ENCODE data around the gene UGT1A4. TPM values are rescaled to one million over a fixed set of nuclear protein-coding genes. Genes with fewer than 3 reads are reported as not detected.

Gene UGT1A4
- total and polyA plus RNA-seq, 8 donors = 0.38 to 7.2 (median 1.2) TPM; not detected in 3

DNA sequence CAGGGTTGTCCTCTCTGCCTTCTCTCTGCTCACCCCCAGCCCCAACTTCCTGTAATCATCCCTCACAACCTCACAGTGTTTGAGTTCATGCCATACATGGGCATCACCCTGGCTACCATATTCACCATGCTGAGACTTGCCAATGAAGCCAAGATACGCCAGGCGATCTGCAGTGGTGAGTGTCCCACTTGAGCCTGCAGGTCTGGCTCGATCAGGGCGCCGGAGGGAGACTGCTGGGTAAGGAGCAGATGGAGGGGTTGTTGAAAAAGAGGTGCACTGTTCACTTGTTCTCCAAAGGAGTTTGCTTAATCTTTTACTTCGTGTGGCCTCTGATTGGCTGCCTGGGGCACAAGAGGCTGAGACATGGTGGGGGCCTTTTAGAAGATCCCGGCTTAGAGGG lies 74.2 kb downstream of the UGT1A4 start:
- TF ChIP-seq POLR2A (IDR thresholded peaks at IDR 0.05) (no peak), POLR2AphosphoS5 (IDR thresholded peaks at IDR 0.05) (no peak), CTCF (IDR thresholded peaks at IDR 0.05) (no peak), EP300 (IDR thresholded peaks at IDR 0.05) (no peak)
- no peaks in the 10 kb centered on the region for H3K36me3 ChIP-seq
- 86 to 95% (median 93%) methylated on average over 6 to 7 of the region's 7 CpGs for WGBS, 5 donors
- no peak overlapping the region for H3K4me3 ChIP-seq
- no peaks in the 10 kb centered on the region for H3K4me1 ChIP-seq
- H3K9me3 ChIP-seq = no peaks in the 10 kb centered on the region
- intact Hi-C loops (cut with DNase I; ENCODE audit: low total_unique reads) = no loop called here
- peak in 1 of 2 donors; percentile 8 for DNase-seq
- no peaks in the 10 kb centered on the region for H3K27me3 ChIP-seq
- no peak overlapping the region for H3K27ac ChIP-seq

GRCh38 chr2:233793465-233794127 lies 75.1 kb downstream of the UGT1A4 start:
- Histone ChIP-seq H3K27ac (no peak overlapping the region), H3K4me1 (no peaks in the 10 kb centered on the region), H3K9me3 (no peaks in the 10 kb centered on the region), H3K4me3 (no peak overlapping the region), H3K27me3 (no peaks in the 10 kb centered on the region), H3K36me3 (no peaks in the 10 kb centered on the region)
- peak in 1 of 2 donors; percentile 20 for DNase-seq
- intact Hi-C loops (cut with DNase I; ENCODE audit: low total_unique reads) = no loop called here
- TF ChIP-seq CTCF (IDR thresholded peaks at IDR 0.05) (no peak), POLR2AphosphoS5 (IDR thresholded peaks at IDR 0.05) (no peak), EP300 (IDR thresholded peaks at IDR 0.05) (no peak), POLR2A (IDR thresholded peaks at IDR 0.05) (no peak)
- 65 to 80% (median 71%) methylated on average over 10 to 18 of the region's 18 CpGs for WGBS, 5 donors

- no peaks in the 10 kb centered on the region for H3K4me1 ChIP-seq
- H3K27ac ChIP-seq = no peak overlapping the region
- peak; percentile 18 to 24 for DNase-seq
- intact Hi-C loops (cut with DNase I; ENCODE audit: low total_unique reads) = no loop called here
- WGBS, 5 donors = 72 to 79% (median 76%) methylated on average over 17 of the region's 17 CpGs
- no peaks in the 10 kb centered on the region for H3K36me3 ChIP-seq
- TF ChIP-seq POLR2A (IDR thresholded peaks at IDR 0.05) (no peak), CTCF (IDR thresholded peaks at IDR 0.05) (no peak), EP300 (IDR thresholded peaks at IDR 0.05) (no peak), POLR2AphosphoS5 (IDR thresholded peaks at IDR 0.05) (no peak)
- H3K27me3 ChIP-seq = peaks cover 0 to 2% (median 0%) of the 10 kb centered on the region in 3 donors
- H3K9me3 ChIP-seq = no peaks in the 10 kb centered on the region
- no peak overlapping the region for H3K4me3 ChIP-seq
Observed at GRCh38 chr2:233794128-233794658, 75.7 kb downstream of the UGT1A4 start.

- WGBS, 5 donors = 90 to 96% (median 93%) methylated on average over 8 to 13 of the region's 13 CpGs
- H3K4me3 ChIP-seq = no peak overlapping the region
- H3K27me3 ChIP-seq = peaks cover 0 to 5% (median 0%) of the 10 kb centered on the region in 3 donors
- no peaks in the 10 kb centered on the region for H3K9me3 ChIP-seq
- intact Hi-C loops (cut with DNase I; ENCODE audit: low total_unique reads) = no loop called here
- H3K27ac ChIP-seq = no peak overlapping the region
- no peak for TF ChIP-seq POLR2A (IDR thresholded peaks at IDR 0.05)
- TF ChIP-seq EP300 (IDR thresholded peaks at IDR 0.05) = no peak
- TF ChIP-seq CTCF (IDR thresholded peaks at IDR 0.05) = no peak
- no peak for TF ChIP-seq POLR2AphosphoS5 (IDR thresholded peaks at IDR 0.05)
- H3K36me3 ChIP-seq = no peaks in the 10 kb centered on the region
- peak in 1 of 2 donors; percentile 25 for DNase-seq
- no peaks in the 10 kb centered on the region for H3K4me1 ChIP-seq
Observed at GRCh38 chr2:233795735-233796171, 77.2 kb downstream of the UGT1A4 start.

All from stomach (tissue), 9 donors.